GM12891 (cell line): ENCODE data around the gene EIF4B.

Experiments used
- POLR2A ChIP-seq: IDR thresholded peaks from 2 replicates; pipeline ENCODE4 v1.6.1; 2011; ENCODE audit warnings: low read depth, low read length, control low read depth
- POLR2AphosphoS5 ChIP-seq: IDR thresholded peaks from 2 replicates; pipeline ENCODE4 v1.6.1; 2011; ENCODE audit warnings: low read depth, low read length, control low read depth
- POU2F2 ChIP-seq: IDR thresholded peaks from 2 replicates; pipeline ENCODE4 v1.6.1; 2011; ENCODE audit warnings: low read depth, mild to moderate bottlenecking, control low read depth, low read length, moderate library complexity
- SPI1 ChIP-seq: IDR thresholded peaks from 2 replicates; pipeline ENCODE4 v1.6.1; 2011; ENCODE audit warnings: low read depth, low read length, control low read depth
- TAF1 ChIP-seq: IDR thresholded peaks from 2 replicates; pipeline ENCODE4 v1.6.1; 2011; ENCODE audit warnings: low read depth, low read length, control low read depth

- TF ChIP-seq POLR2A = no peak
- no peak for TF ChIP-seq POLR2AphosphoS5
- TF ChIP-seq SPI1 = no peak
- TF ChIP-seq TAF1 = no peak
- no peak for TF ChIP-seq POU2F2
Measured at GRCh38 chr12:53044896-53045695, 38.8 kb downstream of the EIF4B start.
